ENCODE results near the gene IL11RA. TPM values are rescaled to one million over a fixed set of nuclear protein-coding genes. Genes with fewer than 3 reads are reported as not detected.

Gene IL11RA
- total RNA-seq, 1 donor from 2014 or later = 22.2 TPM

- peak overlapping the region; percentile 87 for H3K4me3 Mint-ChIP-seq (ENCODE audit: unreplicated experiment)
- H3K4me1 ChIP-seq (ENCODE audit: insufficient read depth, low read length) = peaks cover 16% of the 10 kb centered on the region
- H4K20me1 ChIP-seq (ENCODE audit: insufficient read depth, low read length) = peaks cover 27% of the 10 kb centered on the region
- H3K9me3 ChIP-seq (ENCODE audit: insufficient read depth, low read depth, low read length) = no peaks in the 10 kb centered on the region
- H3K36me3 Mint-ChIP-seq (ENCODE audit: low read depth, unreplicated experiment) = peaks cover 3% of the 10 kb centered on the region
- no peak for FAIRE-seq
- H3K9me3 Mint-ChIP-seq (ENCODE audit: unreplicated experiment) = no peaks in the 10 kb centered on the region
- H3K27me3 ChIP-seq (ENCODE audit: insufficient read depth, low read length) = no peaks in the 10 kb centered on the region
- H3K79me2 ChIP-seq (ENCODE audit: insufficient read depth, low read length) = peaks cover 25% of the 10 kb centered on the region
- H3K36me3 ChIP-seq (ENCODE audit: insufficient read depth, low read length) = no peaks in the 10 kb centered on the region
- peak overlapping the region; percentile 99 for H2AFZ ChIP-seq (ENCODE audit: low read depth, low read length)
- peaks cover 4% of the 10 kb centered on the region for H3K4me1 Mint-ChIP-seq (ENCODE audit: low read depth, unreplicated experiment)
- H3K4me3 ChIP-seq (ENCODE audit: insufficient read depth, low read depth, low read length) = peak overlapping the region; percentile 76
- H3K4me2 ChIP-seq (ENCODE audit: low read length) = peak overlapping the region; percentile 99
- H3K27me3 Mint-ChIP-seq (ENCODE audit: low read depth, unreplicated experiment) = peaks cover 7% of the 10 kb centered on the region
- DNase-seq (ENCODE audit: low read depth) = no peak
- peak overlapping the region; percentile 53 for H3K27ac ChIP-seq (ENCODE audit: low read depth, low read length)
- TF ChIP-seq EZH2 (IDR thresholded peaks at IDR 0.05; ENCODE audit: insufficient read depth, low read length) (no peak), CTCF (IDR thresholded peaks at IDR 0.05; ENCODE audit: insufficient read depth, low read depth, low read length) (no peak)
- H3K9ac ChIP-seq (ENCODE audit: low read length) = peak overlapping the region; percentile 83
- peak overlapping the region; percentile 53 for H3K27ac Mint-ChIP-seq (ENCODE audit: unreplicated experiment)
Observed at GRCh38 chr9:34636791-34637355, 15.1 kb upstream of the IL11RA start.

DNA sequence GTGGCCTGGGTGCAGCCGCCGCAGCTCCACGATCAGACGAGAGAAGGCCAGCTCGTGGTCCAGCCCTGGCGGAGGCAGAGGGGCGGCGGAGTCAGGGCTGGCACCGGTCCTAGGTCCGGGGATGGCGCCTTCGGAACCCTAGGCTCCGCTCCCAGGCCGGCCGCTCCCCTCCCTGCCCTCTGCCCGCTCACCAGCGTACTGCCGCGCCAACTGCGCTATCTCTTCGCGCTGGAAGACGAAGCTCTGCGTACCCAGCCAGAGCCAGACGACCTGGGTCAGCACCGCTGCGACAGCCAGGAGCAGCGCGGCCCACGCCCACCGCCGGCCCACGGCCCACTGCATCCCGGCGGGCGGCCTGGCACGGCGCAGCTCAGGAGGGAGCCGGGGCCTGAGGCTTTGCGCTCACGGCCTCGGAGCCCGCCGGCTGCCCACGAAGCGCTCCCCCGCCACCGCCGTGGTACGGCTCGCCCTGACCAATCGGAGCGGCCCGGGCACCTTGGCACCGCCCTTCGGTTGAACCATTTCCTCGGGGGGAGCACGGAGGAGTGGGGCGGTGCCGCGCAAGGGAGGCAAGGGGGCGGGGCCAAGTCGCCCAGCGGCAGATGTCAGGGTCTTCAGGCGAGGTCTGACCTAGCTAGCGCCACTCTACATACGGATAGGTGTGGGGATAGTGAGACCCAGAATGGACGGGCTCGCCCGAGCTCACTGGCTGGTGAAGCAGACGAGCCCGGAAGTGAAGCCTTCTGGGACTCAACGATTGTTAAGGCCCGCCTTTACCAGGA lies 14.4 kb upstream of the IL11RA start, which contains the start of gene SIGMAR1:
TSS of gene SIGMAR1 (minus strand) at position 432 of the 782 bp plus-strand sequence. CDS start at position 342, 90 bp downstream.
- no peaks in the 10 kb centered on the region for H3K9me3 ChIP-seq (ENCODE audit: insufficient read depth, low read depth, low read length)
- Mint-ChIP-seq H3K27me3 (ENCODE audit: low read depth, unreplicated experiment) (peaks cover 2% of the 10 kb centered on the region), H3K4me3 (ENCODE audit: unreplicated experiment) (peak within 1 kb of the TSS; percentile 87), H3K4me1 (ENCODE audit: low read depth, unreplicated experiment) (peaks cover 4% of the 10 kb centered on the region), H3K36me3 (ENCODE audit: low read depth, unreplicated experiment) (peaks cover 3% of the 10 kb centered on the region), H3K27ac (ENCODE audit: unreplicated experiment) (peak within 1 kb of the TSS; percentile 66), H3K9me3 (ENCODE audit: unreplicated experiment) (no peaks in the 10 kb centered on the region)
- TF ChIP-seq CTCF (IDR thresholded peaks at IDR 0.05; ENCODE audit: insufficient read depth, low read depth, low read length) (no peak), EZH2 (IDR thresholded peaks at IDR 0.05; ENCODE audit: insufficient read depth, low read length) (no peak)
- H3K4me2 ChIP-seq (ENCODE audit: low read length) = peak within 1 kb of the TSS; percentile 99
- H3K4me3 ChIP-seq (ENCODE audit: insufficient read depth, low read depth, low read length) = peak within 1 kb of the TSS; percentile 76
- FAIRE-seq (no peak), DNase-seq (ENCODE audit: low read depth) (peak; percentile 87)
- H4K20me1 ChIP-seq (ENCODE audit: insufficient read depth, low read length) = peaks cover 27% of the 10 kb centered on the region
- H3K79me2 ChIP-seq (ENCODE audit: insufficient read depth, low read length) = peaks cover 25% of the 10 kb centered on the region
- peak within 1 kb of the TSS; percentile 53 for H3K27ac ChIP-seq (ENCODE audit: low read depth, low read length)
- peaks cover 16% of the 10 kb centered on the region for H3K4me1 ChIP-seq (ENCODE audit: insufficient read depth, low read length)
- peak within 1 kb of the TSS; percentile 99 for H2AFZ ChIP-seq (ENCODE audit: low read depth, low read length)
- no peaks in the 10 kb centered on the region for H3K27me3 ChIP-seq (ENCODE audit: insufficient read depth, low read length)
- no peaks in the 10 kb centered on the region for H3K36me3 ChIP-seq (ENCODE audit: insufficient read depth, low read length)
- peak within 1 kb of the TSS; percentile 83 for H3K9ac ChIP-seq (ENCODE audit: low read length)
